HCT116 (cell line): Measurements from ENCODE around the gene HMGB1. TPM values are rescaled to one million over a fixed set of nuclear protein-coding genes. Genes with fewer than 3 reads are reported as not detected.

Experiments
- ATAC-seq: fragments of 200-7000 bp; cut with Tn5 transposase; 2 replicates; pipeline ENCODE4 v1.9.1; 2020; ENCODE audit warnings: mild to moderate bottlenecking, moderate library complexity
- BruUV-seq: library from RNA; stranded (reverse); fragments of 400-500 nt; replicated peaks from 2 replicates; lab custom pipeline; 2021; lab: Mats Ljungman, UMichigan
- CTCF ChIA-PET: fragments of 300-600 bp; sonication (Branson Sonifier 250); formaldehyde crosslinking; loops from one replicate; lab custom pipeline; 2021; ENCODE audit warnings: antibody characterized with exemption; lab: Charles Lee
- POLR2A ChIA-PET: fragments of 300-600, 350-600 bp; sonication (Branson Sonifier 250); formaldehyde crosslinking; loops from one replicate; lab custom pipeline; 2021; ENCODE audit warnings: antibody characterized with exemption; lab: Charles Lee
- RAD21 ChIA-PET, 2 experiments: fragments of 300-600 bp; sonication (Branson Sonifier 250); formaldehyde crosslinking; loops; one replicate each; lab custom pipeline; 2023; ENCODE audit warnings: low total read pairs in 2 of 2; ENCODE audit not compliant: uncharacterized antibody in 2 of 2, unreplicated experiment in 2 of 2, low non-redundant PET in 1 of 2; lab: Charles Lee
- DNase-seq: peaks from one replicate; pipeline ENCODE4 v3.0.0-alpha.2; 2010; ENCODE audit warnings: low read depth, low spot score
- H2AFZ ChIP-seq: fragments of 200-600 bp; shearing (Covaris generic), sonication (generic); 2 replicates; pipeline ENCODE4 v1.6.1; 2017; ENCODE audit warnings: low read depth, mixed run types, mixed read lengths, antibody characterized with exemption, low read length; ENCODE audit not compliant: poor library complexity, severe bottlenecking
- H3K27ac ChIP-seq: 2 replicates; pipeline ENCODE4 v1.5.1; 2012; ENCODE audit warnings: low read depth, low read length
- H3K27me3 ChIP-seq: fragments of 200-600 bp; sonication (generic); 2 replicates; pipeline ENCODE4 v1.6.1; 2016; ENCODE audit warnings: mixed run types, low read length, mixed read lengths; ENCODE audit not compliant: insufficient read depth
- H3K36me3 ChIP-seq, 2 experiments: fragments of 200-500 bp in 1 of 2; fragments of 200-600 bp in 1 of 2; sonication (Bioruptor generic) in 1 of 2; sonication (generic) in 1 of 2; 2 replicates each; pipeline versions ENCODE4 v1.5.1 to v1.6.1; 2014 to 2016; ENCODE audit warnings: low read length in 2 of 2, inconsistent platforms in 1 of 2, mixed read lengths in 1 of 2, mixed run types in 1 of 2; ENCODE audit not compliant: insufficient read depth in 2 of 2, control insufficient read depth in 1 of 2
- H3K4me1 ChIP-seq, 2 experiments: fragments of 200-600 bp in 1 of 2; sonication (generic) in 1 of 2; 2 replicates each; pipeline versions ENCODE4 v1.5.1 to v1.6.1; 2012 to 2017; ENCODE audit warnings: low read length in 2 of 2, inconsistent platforms in 1 of 2, mild to moderate bottlenecking in 1 of 2, mixed read lengths in 1 of 2, mixed run types in 1 of 2, moderate library complexity in 1 of 2; ENCODE audit not compliant: insufficient read depth in 2 of 2, control insufficient read depth in 1 of 2
- H3K4me2 ChIP-seq: fragments of 200-600 bp; sonication (generic); 2 replicates; pipeline ENCODE4 v1.6.1; 2017; ENCODE audit warnings: mixed run types, low read length, mixed read lengths
- H3K4me3 ChIP-seq, 2 experiments: fragments of 200-600 bp in 1 of 2; sonication (generic) in 1 of 2; replicated peaks in 1 of 2; 2 replicates each; pipeline ENCODE4 v1.5.1; 2011 to 2016; ENCODE audit warnings: low read length in 2 of 2, control low read depth in 1 of 2, low read depth in 1 of 2, mild to moderate bottlenecking in 1 of 2, mixed read lengths in 1 of 2, mixed run types in 1 of 2
- H3K79me2 ChIP-seq: fragments of 200-600 bp; sonication (generic); 2 replicates; pipeline ENCODE4 v1.6.1; 2017; ENCODE audit warnings: mild to moderate bottlenecking, mixed run types, low read length, moderate library complexity, mixed read lengths; ENCODE audit not compliant: insufficient read depth
- H3K9ac ChIP-seq: fragments of 200-600 bp; sonication (generic); 2 replicates; pipeline ENCODE4 v1.6.1; 2016; ENCODE audit warnings: low read length, mixed read lengths
- H3K9me2 ChIP-seq: fragments of 200-600 bp; sonication (generic), shearing (Covaris generic); 2 replicates; pipeline ENCODE4 v1.6.1; 2017; ENCODE audit warnings: mixed run types, mild to moderate bottlenecking, moderate library complexity; ENCODE audit not compliant: insufficient read depth
- H3K9me3 ChIP-seq, 2 experiments: fragments of 200-500 bp in 1 of 2; fragments of 200-600 bp in 1 of 2; sonication (Bioruptor generic) in 1 of 2; sonication (generic) in 1 of 2; 2 replicates each; pipeline ENCODE4 v1.6.1; 2014 to 2017; ENCODE audit warnings: low read length in 2 of 2, mixed read lengths in 2 of 2, inconsistent platforms in 1 of 2, low read depth in 1 of 2, mild to moderate bottlenecking in 1 of 2, mixed run types in 1 of 2, moderate library complexity in 1 of 2; ENCODE audit not compliant: control insufficient read depth in 1 of 2, insufficient read depth in 1 of 2
- H4K20me1 ChIP-seq: fragments of 200-600 bp; sonication (generic), shearing (Covaris generic); 2 replicates; pipeline ENCODE4 v1.6.1; 2017; ENCODE audit warnings: mixed run types, mild to moderate bottlenecking, moderate library complexity; ENCODE audit not compliant: insufficient read depth
- CBX3 ChIP-seq: IDR thresholded peaks from 2 replicates; pipeline ENCODE4 v1.6.1; 2012; ENCODE audit warnings: low read depth
- CEBPB ChIP-seq: IDR thresholded peaks from 2 replicates; pipeline ENCODE4 v1.6.1; 2012; ENCODE audit warnings: low read depth
- EGR1 ChIP-seq: IDR thresholded peaks from 2 replicates; pipeline ENCODE4 v1.6.1; 2012; ENCODE audit warnings: low read depth
- ELF1 ChIP-seq: IDR thresholded peaks from 2 replicates; pipeline ENCODE4 v1.6.1; 2012; ENCODE audit warnings: low read depth, borderline replicate concordance
- EZH2 ChIP-seq: fragments of 200-600 bp; sonication (generic); IDR thresholded peaks from 2 replicates; pipeline ENCODE4 v1.6.1; 2017; ENCODE audit warnings: antibody characterized with exemption, mixed run types
- EZH2phosphoT487 ChIP-seq: fragments of 200-600 bp; IDR thresholded peaks from 2 replicates; pipeline ENCODE4 v1.6.1; 2018; ENCODE audit warnings: antibody characterized with exemption, borderline replicate concordance
- FOSL1 ChIP-seq: IDR thresholded peaks from 2 replicates; pipeline ENCODE4 v1.6.1; 2012; ENCODE audit warnings: low read depth
- JUND ChIP-seq: IDR thresholded peaks from 2 replicates; pipeline ENCODE4 v1.6.1; 2012
- POLR2AphosphoS5 ChIP-seq: IDR thresholded peaks from 2 replicates; pipeline ENCODE4 v1.6.1; 2011; ENCODE audit warnings: mild to moderate bottlenecking, low read depth, low read length, moderate library complexity
- RAD21 ChIP-seq: IDR thresholded peaks from 2 replicates; pipeline ENCODE4 v1.6.1; 2012; ENCODE audit warnings: low read depth, mild to moderate bottlenecking
- REST ChIP-seq: IDR thresholded peaks from 2 replicates; pipeline ENCODE4 v1.6.1; 2012; ENCODE audit warnings: low read depth
- SIN3A ChIP-seq: IDR thresholded peaks from 2 replicates; pipeline ENCODE4 v1.6.1; 2012; ENCODE audit warnings: low read depth
- SP1 ChIP-seq: IDR thresholded peaks from 2 replicates; pipeline ENCODE4 v1.6.1; 2012; ENCODE audit warnings: low read depth
- SRF ChIP-seq: IDR thresholded peaks from 2 replicates; pipeline ENCODE4 v1.6.1; 2012; ENCODE audit warnings: low read depth
- ZBTB33 ChIP-seq: IDR thresholded peaks from 2 replicates; pipeline ENCODE4 v1.6.1; 2011; ENCODE audit warnings: mild to moderate bottlenecking, low read length, moderate library complexity; ENCODE audit not compliant: insufficient replicate concordance; ENCODE audit errors: extremely low read depth
- intact Hi-C: fragments of 100-400 bp; cut with micrococcal nuclease; formaldehyde crosslinking; loops from 2 replicates; pipeline ENCODE4 v1.10.0; 2022
- total RNA-seq: library from RNA; stranded (reverse); gene quantifications from one replicate; pipeline ENCODE4 v1.2.1, GENCODE V29; 2021; ENCODE audit not compliant: unreplicated experiment
- TF ChIP-seq, protein P1 (sequence below): IDR thresholded peaks from 2 replicates; pipeline ENCODE4 v1.6.1; 2012

HMGB1 gene
- total RNA-seq, 1 experiment from 2014 or later = 678 TPM

- no peak for DNase-seq
- BruUV-seq = no TSS peak
Measured at GRCh38 chr13:30418717-30419459, 46.8 kb downstream of the HMGB1 start.

DNA sequence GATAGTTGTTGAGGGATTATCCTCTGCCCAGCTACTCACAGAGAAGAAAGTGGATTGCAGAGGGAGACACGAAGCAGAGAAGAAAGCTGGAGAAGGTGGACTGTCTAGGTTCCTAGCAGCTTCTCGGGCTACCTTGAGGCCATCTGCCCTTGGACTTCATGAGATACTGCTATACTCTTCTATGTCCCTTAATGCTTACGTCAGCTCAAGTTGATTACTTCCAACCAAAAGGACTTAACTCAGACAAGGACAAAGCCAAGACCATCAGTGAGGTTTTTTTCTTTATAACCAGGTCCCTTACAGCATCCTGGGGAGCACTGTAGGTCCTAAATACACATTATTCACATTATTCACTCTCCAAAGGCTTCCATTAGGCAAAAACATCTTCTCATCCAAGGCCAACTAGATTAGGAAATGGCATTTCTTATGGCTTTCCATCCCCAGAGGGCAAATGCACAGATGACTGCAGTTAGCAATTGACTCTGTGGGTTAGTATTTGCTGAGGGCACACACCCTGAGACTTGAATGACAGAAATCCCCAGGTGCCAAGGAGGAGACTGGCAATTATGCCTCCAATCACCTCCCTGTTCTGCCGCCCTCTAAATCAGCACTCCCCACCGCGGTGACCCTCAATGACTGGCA, 47.5 kb downstream of the HMGB1 start:
- peaks cover 10 to 23% of the 10 kb centered on the region in 2 experiments for H3K4me1 ChIP-seq
- BruUV-seq = no TSS peak
- no peak for DNase-seq
- H3K9me3 ChIP-seq = no peaks in the 10 kb centered on the region
- no peak overlapping the region for H3K4me3 ChIP-seq
- intact Hi-C loops = no loop called here
- no peaks in the 10 kb centered on the region for H3K79me2 ChIP-seq
- no peak for ATAC-seq
- ChIA-PET RAD21 (no interaction called here), POLR2A (interaction anchor here (1.5 kb wide), 1 partner anchor 12 kb away, joined by 3 read pairs; no protein-coding TSS in a partner anchor), CTCF (no interaction called here)
- no peak overlapping the region for H3K9ac ChIP-seq
- H3K36me3 ChIP-seq = no peaks in the 10 kb centered on the region
- no peaks in the 10 kb centered on the region for H3K9me2 ChIP-seq
- H3K27ac ChIP-seq = no peak overlapping the region
- H3K4me2 ChIP-seq = no peak overlapping the region
- H3K27me3 ChIP-seq = no peaks in the 10 kb centered on the region
- no peak overlapping the region for H2AFZ ChIP-seq
- no peaks in the 10 kb centered on the region for H4K20me1 ChIP-seq
- no peak for TF ChIP-seq EGR1
- TF ChIP-seq SP1 = no peak
- TF ChIP-seq EZH2 = no peak
- TF ChIP-seq, protein P1, sequence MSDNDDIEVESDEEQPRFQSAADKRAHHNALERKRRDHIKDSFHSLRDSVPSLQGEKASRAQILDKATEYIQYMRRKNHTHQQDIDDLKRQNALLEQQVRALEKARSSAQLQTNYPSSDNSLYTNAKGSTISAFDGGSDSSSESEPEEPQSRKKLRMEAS = no peak
- no peak for TF ChIP-seq JUND
- no peak for TF ChIP-seq RAD21
- TF ChIP-seq SRF = no peak
- no peak for TF ChIP-seq SIN3A
- no peak for TF ChIP-seq REST
- TF ChIP-seq CEBPB = no peak
- TF ChIP-seq EZH2phosphoT487 = no peak
- no peak for TF ChIP-seq POLR2AphosphoS5
- no peak for TF ChIP-seq ZBTB33

More at GRCh38 chr13:30418717-30419459, 46.8 kb downstream of the HMGB1 start:
- POLR2A ChIA-PET = no interaction called here
- H3K27me3 ChIP-seq = no peaks in the 10 kb centered on the region
- no peaks in the 10 kb centered on the region for H3K9me3 ChIP-seq
- CTCF ChIA-PET = no interaction called here
- no peaks in the 10 kb centered on the region for H3K79me2 ChIP-seq
- H3K4me2 ChIP-seq = no peak overlapping the region
- no peak for ATAC-seq
- no peak overlapping the region for H3K27ac ChIP-seq
- no peak overlapping the region for H2AFZ ChIP-seq
- no peaks in the 10 kb centered on the region for H3K36me3 ChIP-seq
- no peak for TF ChIP-seq CBX3
- TF ChIP-seq ELF1 = no peak
- TF ChIP-seq FOSL1 = no peak
- no peak overlapping the region for H3K9ac ChIP-seq
- H3K9me2 ChIP-seq = no peaks in the 10 kb centered on the region
- RAD21 ChIA-PET = no interaction called here
- H3K4me1 ChIP-seq = peaks cover 13 to 26% of the 10 kb centered on the region in 2 experiments
- no peak overlapping the region for H3K4me3 ChIP-seq
- H4K20me1 ChIP-seq = no peaks in the 10 kb centered on the region
- intact Hi-C loops = no loop called here
